GM18909 (cell line): ENCODE measurements around the gene RHEB.

ENCODE experiments used
- ATAC-seq: cut with Tn5 transposase; IDR thresholded peaks from one replicate; pipeline ENCODE4 v1.9.1; 2021; ENCODE audit warnings: mild to moderate bottlenecking; ENCODE audit not compliant: unreplicated experiment, poor library complexity

The RHEB gene

GRCh38 chr7:151452680-151453325 lies 66.9 kb downstream of the RHEB start:
- no peak for ATAC-seq

DNA sequence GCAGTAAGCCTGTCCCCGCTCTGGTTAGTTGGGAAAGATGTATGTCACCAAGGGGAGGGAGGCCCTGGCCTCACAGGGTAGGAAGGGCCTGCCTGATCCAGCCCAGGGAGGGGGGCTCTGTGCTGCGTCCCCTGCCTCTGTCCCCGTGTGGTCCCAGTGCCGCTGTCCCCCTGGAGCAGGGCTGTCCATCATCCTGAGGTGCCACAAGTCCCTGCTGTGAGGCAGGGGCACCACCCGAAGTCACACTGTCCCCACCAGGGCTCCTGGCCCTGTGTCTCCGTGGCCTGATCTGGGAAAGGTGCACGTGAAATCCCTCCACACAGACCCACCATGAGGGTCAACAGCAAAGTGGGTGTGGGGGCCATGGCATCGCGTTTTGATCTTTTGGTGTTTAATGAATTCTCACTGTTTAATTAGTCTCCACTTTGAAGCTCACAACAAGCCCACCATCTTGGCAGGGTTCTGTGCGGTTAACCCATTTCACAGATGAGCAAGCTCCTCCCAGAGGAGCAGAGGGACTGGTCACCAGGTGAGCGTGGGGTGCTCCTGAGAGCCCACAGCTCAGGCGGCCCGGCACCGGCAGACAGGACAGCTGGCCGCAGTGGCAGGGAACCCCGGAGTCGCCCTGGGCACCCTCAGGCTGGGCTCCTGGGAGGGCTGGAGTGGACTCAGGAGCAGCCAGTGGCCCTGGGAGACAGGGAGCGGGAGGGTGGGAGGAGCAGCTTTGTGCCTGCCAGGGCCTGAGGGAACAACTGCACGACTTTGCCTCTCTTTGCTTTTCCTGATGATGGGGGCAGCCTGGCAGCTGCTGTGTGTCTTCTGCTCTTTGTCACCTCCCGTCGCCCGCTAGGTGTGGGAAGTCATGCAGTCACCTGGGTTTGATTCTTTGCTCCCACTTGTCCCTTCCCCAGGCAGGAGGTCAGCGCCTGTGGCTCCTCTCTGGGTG lies 67.8 kb downstream of the RHEB start:
- no peak for ATAC-seq

- no peak for ATAC-seq
Observed at GRCh38 chr7:151451156-151451555, 68.5 kb downstream of the RHEB start.

GRCh38 chr7:151449990-151450389 lies 69.7 kb downstream of the RHEB start:
- ATAC-seq = no peak

- peak; percentile 76 for ATAC-seq
Observed at GRCh38 chr7:151448261-151449252, 71.1 kb downstream of the RHEB start.

GRCh38 chr7:151447901-151448260 lies 71.8 kb downstream of the RHEB start:
- ATAC-seq = no peak

- ATAC-seq = no peak
Observed at GRCh38 chr7:151447312-151447711, 72.4 kb downstream of the RHEB start.

DNA sequence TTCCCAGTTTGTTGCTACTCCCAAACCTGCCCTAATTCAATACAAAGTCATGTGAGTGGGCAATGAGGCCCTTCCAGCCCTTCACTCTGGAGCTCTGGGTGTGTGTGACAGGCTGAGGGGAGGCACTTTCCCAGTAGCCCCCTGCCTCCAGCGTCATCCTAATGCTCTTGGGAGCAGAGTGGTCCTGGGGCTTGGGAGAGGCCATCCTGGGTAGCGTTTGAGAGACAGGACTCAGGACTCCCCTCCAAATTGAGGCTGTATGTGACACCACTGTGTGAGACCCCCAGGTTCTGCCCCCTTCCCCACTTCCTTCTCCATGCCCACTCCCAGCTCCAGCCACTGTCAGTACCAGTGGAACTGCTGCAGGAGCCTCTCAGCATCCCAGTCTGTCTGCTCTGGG lies 73.3 kb downstream of the RHEB start:
- ATAC-seq = no peak

- no peak for ATAC-seq
Observed at GRCh38 chr7:151444632-151445031, 75.1 kb downstream of the RHEB start.

DNA sequence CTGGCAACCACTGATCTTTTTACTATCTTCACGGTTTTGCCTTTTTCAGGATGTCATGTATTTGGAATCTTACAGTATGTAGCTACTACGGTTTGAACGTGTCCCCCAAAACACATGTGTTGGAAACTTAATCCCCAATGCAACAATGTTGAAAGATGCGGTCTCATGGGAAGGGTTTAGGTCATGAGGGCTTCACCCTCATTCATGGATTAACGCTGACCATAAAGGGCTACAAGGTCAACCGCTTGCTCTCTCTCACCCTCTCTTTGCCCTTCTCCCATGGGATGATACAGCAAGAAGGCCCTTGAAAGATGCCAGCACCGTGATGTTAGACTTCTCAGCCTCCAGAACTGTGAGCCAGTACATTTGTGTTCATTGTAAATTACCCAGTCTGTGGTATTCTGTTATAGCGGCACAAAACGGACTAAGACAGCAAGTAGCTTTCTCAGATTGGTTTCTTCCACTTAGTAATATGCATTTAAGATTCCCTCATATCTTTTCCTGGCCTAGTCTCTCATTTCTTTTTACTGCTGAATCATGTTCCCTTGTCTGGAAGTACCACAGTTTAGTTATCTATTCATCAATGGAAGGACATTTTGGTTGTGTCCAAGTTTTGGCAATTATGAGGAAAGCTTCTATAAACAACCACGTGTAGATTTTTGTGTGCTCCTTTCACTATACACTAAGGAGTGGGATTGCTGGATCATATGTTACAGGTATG lies 76.8 kb downstream of the RHEB start:
- no peak for ATAC-seq

DNA sequence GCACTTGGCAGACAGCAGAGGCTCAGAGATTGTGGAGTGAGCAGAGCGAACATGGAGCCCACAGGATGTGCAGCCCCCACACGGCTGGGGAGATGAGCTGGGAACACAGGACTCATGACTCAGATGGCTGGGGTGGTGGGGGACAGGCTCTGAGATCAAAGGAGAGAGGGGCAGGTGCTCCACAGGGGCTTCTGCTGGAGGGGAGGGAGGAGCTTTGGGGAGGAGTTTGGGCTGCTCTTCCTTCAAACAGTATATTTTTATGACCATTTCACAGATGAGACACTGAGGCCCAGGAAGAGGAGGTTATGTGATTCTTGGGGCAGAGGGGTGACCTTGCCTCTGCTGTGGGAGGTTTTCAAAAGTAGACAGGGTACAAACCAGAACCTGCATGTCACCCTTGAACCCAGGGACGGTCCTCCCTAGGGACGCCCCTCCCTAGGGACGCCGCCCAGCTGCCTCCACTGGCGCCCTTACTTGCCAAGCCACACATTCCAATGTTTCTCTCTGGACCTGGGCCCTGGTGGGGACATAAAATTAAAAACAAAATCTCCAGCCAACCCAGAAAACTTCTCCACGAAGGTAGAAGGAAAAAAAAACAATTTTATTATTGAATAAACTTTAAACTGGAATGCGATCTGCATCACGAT lies 78.8 kb downstream of the RHEB start:
- no peak for ATAC-seq

GRCh38 chr7:151439855-151440798 lies 79.6 kb downstream of the RHEB start, which contains the start of gene CRYGN:
Gene CRYGN (minus strand): TSS chr7:151440141. CDS start chr7:151439917, 224 bp downstream.
- no peak for ATAC-seq

- ATAC-seq = no peak
Observed at GRCh38 chr7:151438864-151439601, 80.7 kb downstream of the RHEB start.

DNA sequence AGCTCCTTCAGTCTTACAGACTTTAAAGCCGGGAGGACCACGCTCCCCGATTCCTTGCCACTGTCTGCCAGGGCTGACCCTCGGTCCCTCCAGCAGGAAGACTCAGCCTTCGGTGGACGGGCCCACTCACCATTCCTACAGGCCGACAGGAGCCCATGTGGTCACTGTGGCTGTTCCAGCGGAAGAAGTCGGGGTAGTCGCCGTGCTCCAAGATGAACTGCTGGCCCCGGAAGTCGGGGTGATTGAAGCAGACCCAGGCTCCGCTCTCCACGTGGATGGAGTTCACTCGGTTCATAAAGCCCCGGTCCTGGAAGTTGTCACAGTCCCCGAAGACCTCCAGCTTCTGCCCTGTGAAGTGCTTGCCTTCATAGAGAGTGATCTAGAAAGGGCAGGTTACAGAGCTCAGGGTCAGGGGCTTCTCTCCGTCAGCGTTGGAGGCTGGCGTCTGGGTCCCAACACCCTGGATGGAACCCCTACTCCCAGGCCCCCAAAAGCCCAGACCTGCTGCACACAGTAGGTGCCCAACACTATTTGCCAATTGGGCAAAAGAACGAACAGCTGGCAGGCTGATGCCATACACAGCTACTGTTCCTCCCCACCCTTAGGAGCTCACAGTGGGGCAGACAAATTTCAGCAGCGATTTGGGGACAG lies 81.7 kb downstream of the RHEB start:
- no peak for ATAC-seq

DNA sequence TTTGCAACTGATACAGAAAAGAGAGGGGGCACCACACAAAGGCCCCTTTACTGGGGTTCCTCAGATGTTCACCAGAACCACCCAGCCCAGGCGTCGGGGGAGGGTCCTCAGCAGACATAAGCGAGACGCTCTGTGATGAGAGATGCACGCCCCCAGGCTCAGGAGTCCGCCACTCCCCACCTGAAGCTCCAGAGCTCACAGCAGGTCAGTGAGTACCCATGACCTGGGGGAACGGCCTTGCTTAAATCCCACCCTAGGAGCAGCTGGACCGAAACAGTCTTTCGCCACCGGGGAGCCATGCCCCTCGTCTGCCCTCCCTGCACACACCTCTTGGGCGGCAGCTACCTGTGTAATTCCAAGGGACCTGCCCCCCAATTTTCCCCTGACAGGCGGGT lies 82.5 kb downstream of the RHEB start:
- ATAC-seq = no peak

- no peak for ATAC-seq
Observed at GRCh38 chr7:151436446-151437158, 83.1 kb downstream of the RHEB start.
